GM12892 (cell line): ENCODE results near the gene ARL16.

Source experiments
- POLR2A ChIP-seq: IDR thresholded peaks from 2 replicates; pipeline ENCODE4 v1.6.1; 2011; ENCODE audit warnings: low read depth, low read length, control low read depth
- POLR2AphosphoS5 ChIP-seq: IDR thresholded peaks from 2 replicates; pipeline ENCODE4 v1.6.1; 2011; ENCODE audit warnings: low read depth, low read length, control low read depth
- TAF1 ChIP-seq: IDR thresholded peaks from 2 replicates; pipeline ENCODE4 v1.6.1; 2011; ENCODE audit warnings: low read depth, mild to moderate bottlenecking, control low read depth, low read length, borderline replicate concordance

DNA sequence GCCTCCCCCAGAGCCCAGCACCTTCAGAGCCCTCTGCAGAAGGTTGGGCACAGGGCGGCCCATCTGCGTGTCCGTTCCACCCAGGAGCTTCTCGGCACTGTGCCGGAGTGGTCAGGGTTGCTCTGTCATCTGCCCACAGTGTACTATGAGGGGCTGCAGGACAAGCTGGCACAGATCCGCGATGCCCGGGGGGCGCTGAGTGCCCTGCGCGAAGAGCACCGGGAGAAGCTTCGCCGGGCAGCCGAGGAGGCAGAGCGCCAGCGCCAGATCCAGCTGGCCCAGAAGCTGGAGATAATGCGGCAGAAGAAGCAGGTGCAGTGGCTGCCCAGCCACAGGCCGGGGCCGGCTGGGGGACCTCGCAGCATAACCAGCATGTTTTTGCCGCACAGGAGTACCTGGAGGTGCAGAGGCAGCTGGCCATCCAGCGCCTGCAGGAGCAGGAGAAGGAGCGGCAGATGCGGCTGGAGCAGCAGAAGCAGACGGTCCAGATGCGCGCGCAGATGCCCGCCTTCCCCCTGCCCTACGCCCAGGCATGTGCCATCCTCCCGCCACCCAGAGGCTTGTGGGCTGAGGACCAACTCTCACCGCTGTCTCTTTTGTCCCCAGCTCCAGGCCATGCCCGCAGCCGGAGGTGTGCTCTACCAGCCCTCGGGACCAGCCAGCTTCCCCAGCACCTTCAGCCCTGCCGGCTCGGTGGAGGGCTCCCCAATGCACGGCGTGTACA, 12.8 kb upstream of the ARL16 start:
- TF ChIP-seq POLR2AphosphoS5 (no peak), POLR2A (0 out of 2 replicates have a peak, but pooled peaks have one; percentile 23), TAF1 (no peak)
